MM.1S (cell line): ENCODE data around the gene MAPKAP1.

Source experiments
- DNase-seq: peaks from one replicate; pipeline ENCODE4 v3.0.0-alpha.2; 2015
- H2AFZ ChIP-seq: fragments of 300-600 bp; sonication (generic); 2 replicates; pipeline ENCODE4 v1.6.0; 2016; ENCODE audit warnings: antibody characterized with exemption, low read length
- H3F3A ChIP-seq: fragments of 300-600 bp; sonication (generic); 2 replicates; pipeline ENCODE4 v1.6.1; 2016; ENCODE audit warnings: mild to moderate bottlenecking, antibody characterized with exemption, low read length, moderate library complexity, mixed read lengths; ENCODE audit not compliant: insufficient read depth
- H3K27ac ChIP-seq: fragments of 300-600 bp; sonication (generic); 2 replicates; pipeline ENCODE4 v1.5.1; 2016; ENCODE audit warnings: mild to moderate bottlenecking, low read length
- H3K27me3 ChIP-seq: fragments of 300-600 bp; sonication (generic); replicated peaks from 2 replicates; pipeline ENCODE4 v1.6.0; 2016; ENCODE audit warnings: low read length; ENCODE audit not compliant: insufficient read depth
- H3K36me3 ChIP-seq: fragments of 300-600 bp; sonication (generic); replicated peaks from 2 replicates; pipeline ENCODE4 v1.6.1; 2016; ENCODE audit warnings: mild to moderate bottlenecking, low read length, mixed read lengths; ENCODE audit not compliant: insufficient read depth
- H3K4me1 ChIP-seq: fragments of 300-600 bp; sonication (generic); 2 replicates; pipeline ENCODE4 v1.6.1; 2016; ENCODE audit warnings: low read length, mixed read lengths
- H3K4me2 ChIP-seq: fragments of 300-600 bp; sonication (generic); 2 replicates; pipeline ENCODE4 v1.6.0; 2016; ENCODE audit warnings: low read depth, low read length
- H3K4me3 ChIP-seq: fragments of 300-600 bp; sonication (generic); 2 replicates; pipeline ENCODE4 v1.5.1; 2016; ENCODE audit warnings: low read length, mixed read lengths
- H3K79me2 ChIP-seq: fragments of 300-600 bp; sonication (generic); 2 replicates; pipeline ENCODE4 v1.6.1; 2016; ENCODE audit warnings: mixed run types, low read length, mixed read lengths
- H3K9ac ChIP-seq: fragments of 300-600 bp; sonication (generic); 2 replicates; pipeline ENCODE4 v1.6.1; 2016; ENCODE audit warnings: low read length, mixed read lengths
- H3K9me2 ChIP-seq: fragments of 300-600 bp; sonication (generic); replicated peaks from 2 replicates; pipeline ENCODE4 v1.6.1; 2016; ENCODE audit warnings: mild to moderate bottlenecking, low read length, mixed read lengths; ENCODE audit not compliant: insufficient read depth
- H3K9me3 ChIP-seq: fragments of 300-600 bp; sonication (generic); replicated peaks from 2 replicates; pipeline ENCODE4 v1.6.1; 2016; ENCODE audit warnings: mild to moderate bottlenecking, low read length, mixed read lengths; ENCODE audit not compliant: insufficient read depth
- H4K20me1 ChIP-seq: fragments of 300-600 bp; sonication (generic); 2 replicates; pipeline ENCODE4 v1.6.1; 2016; ENCODE audit warnings: mild to moderate bottlenecking, low read length, moderate library complexity, mixed read lengths; ENCODE audit not compliant: insufficient read depth
- EZH2 ChIP-seq: fragments of 300-600 bp; sonication (generic); optimal IDR thresholded peaks from 2 replicates; pipeline ENCODE3; 2017; ENCODE audit warnings: low read depth, mild to moderate bottlenecking, antibody characterized with exemption, low read length, mixed read lengths
- EZH2phosphoT487 ChIP-seq: fragments of 300-600 bp; sonication (generic); IDR thresholded peaks from 2 replicates; pipeline ENCODE4 v1.6.1; 2018; ENCODE audit warnings: antibody characterized with exemption, low read length
- TF ChIP-seq, protein P1 (sequence below): fragments of 300-600 bp; sonication (generic); IDR thresholded peaks from 2 replicates; pipeline ENCODE4 v1.5.1; 2016; ENCODE audit warnings: antibody characterized with exemption, low read length, mixed read lengths

Gene MAPKAP1

DNA sequence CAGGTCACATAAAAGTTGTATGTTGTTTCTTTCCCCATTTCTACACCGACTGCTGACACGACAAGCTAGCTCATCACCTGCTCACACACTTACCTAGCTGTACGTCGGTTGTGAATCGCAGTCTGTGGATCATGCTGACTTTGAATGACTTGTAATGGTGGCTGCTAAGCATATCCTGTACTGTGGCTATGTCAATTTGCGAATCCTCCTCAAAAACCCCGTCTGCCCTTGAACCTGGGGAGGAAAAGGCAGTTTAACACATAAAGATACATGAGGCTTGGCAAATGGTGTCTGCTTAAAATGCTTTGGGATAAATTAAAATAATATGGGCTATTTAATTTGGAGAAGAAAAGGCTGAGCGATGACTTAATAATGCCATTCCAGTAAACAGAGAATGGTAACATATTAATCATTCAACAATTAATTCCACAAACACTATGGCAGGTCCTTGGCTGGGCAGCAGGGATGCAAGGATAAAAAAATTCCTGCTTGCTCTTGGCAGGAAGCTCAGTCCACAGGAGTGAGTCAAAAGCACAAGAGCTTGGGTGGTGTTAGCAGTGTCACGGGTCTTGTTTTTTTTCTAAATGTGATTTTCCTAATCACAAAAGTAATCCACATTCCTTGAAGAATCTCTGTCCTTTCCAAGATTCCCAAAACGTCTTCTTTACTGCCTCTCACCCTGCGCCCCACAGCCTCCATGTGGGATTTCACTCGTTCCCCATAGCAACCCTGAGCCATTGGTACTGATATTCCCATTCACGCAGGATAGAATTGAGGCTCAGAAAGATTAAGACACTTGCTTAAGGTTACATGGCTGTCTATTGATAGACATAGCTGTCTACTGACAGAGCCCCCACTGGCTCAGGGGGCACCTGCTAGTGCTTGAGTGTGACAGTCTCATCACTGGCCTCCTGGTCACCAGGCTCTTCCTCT, 222.4 kb downstream of the MAPKAP1 start:
- H3K4me1 ChIP-seq, result no peaks in the 10 kb centered on the region
- TF ChIP-seq EZH2phosphoT487 (no peak), EZH2 (no peak)
- TF ChIP-seq, protein P1, sequence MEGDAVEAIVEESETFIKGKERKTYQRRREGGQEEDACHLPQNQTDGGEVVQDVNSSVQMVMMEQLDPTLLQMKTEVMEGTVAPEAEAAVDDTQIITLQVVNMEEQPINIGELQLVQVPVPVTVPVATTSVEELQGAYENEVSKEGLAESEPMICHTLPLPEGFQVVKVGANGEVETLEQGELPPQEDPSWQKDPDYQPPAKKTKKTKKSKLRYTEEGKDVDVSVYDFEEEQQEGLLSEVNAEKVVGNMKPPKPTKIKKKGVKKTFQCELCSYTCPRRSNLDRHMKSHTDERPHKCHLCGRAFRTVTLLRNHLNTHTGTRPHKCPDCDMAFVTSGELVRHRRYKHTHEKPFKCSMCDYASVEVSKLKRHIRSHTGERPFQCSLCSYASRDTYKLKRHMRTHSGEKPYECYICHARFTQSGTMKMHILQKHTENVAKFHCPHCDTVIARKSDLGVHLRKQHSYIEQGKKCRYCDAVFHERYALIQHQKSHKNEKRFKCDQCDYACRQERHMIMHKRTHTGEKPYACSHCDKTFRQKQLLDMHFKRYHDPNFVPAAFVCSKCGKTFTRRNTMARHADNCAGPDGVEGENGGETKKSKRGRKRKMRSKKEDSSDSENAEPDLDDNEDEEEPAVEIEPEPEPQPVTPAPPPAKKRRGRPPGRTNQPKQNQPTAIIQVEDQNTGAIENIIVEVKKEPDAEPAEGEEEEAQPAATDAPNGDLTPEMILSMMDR, result no peak
- no peaks in the 10 kb centered on the region for H3K9me2 ChIP-seq
- no peak overlapping the region for H3K4me2 ChIP-seq
- no peak overlapping the region for H3K27ac ChIP-seq
- no peaks in the 10 kb centered on the region for H3K27me3 ChIP-seq
- H3F3A ChIP-seq, result no peaks in the 10 kb centered on the region
- H3K9ac ChIP-seq, result no peak overlapping the region
- H3K36me3 ChIP-seq, result no peaks in the 10 kb centered on the region
- DNase-seq, result no peak
- H2AFZ ChIP-seq, result no peak overlapping the region
- H4K20me1 ChIP-seq, result no peaks in the 10 kb centered on the region
- H3K79me2 ChIP-seq, result no peaks in the 10 kb centered on the region
- H3K4me3 ChIP-seq, result no peak overlapping the region
- no peaks in the 10 kb centered on the region for H3K9me3 ChIP-seq

DNA sequence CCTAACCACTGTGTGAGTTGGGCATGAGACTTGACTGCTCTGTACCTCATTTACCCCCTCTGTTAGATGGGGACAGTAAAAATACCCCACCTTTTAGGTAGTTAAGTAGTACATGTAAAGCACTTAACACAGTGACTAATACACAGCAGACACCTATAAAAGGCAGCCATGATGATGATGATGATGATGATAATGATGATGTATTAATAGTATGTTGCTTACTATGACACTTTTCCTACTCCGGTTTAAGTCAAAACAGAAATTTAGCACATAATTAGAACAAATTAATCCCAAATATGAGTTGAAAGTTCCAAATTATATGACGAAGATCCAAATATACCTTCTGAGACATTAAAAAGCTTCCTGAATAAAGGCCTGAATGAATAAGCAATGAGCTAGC, 223.3 kb downstream of the MAPKAP1 start:
- H3K9ac ChIP-seq, result no peak overlapping the region
- H3K9me2 ChIP-seq, result no peaks in the 10 kb centered on the region
- DNase-seq, result no peak
- TF ChIP-seq EZH2 (no peak), EZH2phosphoT487 (no peak)
- TF ChIP-seq, protein P1, result no peak
- no peak overlapping the region for H2AFZ ChIP-seq
- H3K4me3 ChIP-seq, result no peak overlapping the region
- no peak overlapping the region for H3K4me2 ChIP-seq
- no peaks in the 10 kb centered on the region for H3K9me3 ChIP-seq
- H3K79me2 ChIP-seq, result no peaks in the 10 kb centered on the region
- H3K27me3 ChIP-seq, result no peaks in the 10 kb centered on the region
- no peaks in the 10 kb centered on the region for H3K36me3 ChIP-seq
- H3K4me1 ChIP-seq, result no peaks in the 10 kb centered on the region
- no peak overlapping the region for H3K27ac ChIP-seq
- no peaks in the 10 kb centered on the region for H3F3A ChIP-seq
- H4K20me1 ChIP-seq, result no peaks in the 10 kb centered on the region

DNA sequence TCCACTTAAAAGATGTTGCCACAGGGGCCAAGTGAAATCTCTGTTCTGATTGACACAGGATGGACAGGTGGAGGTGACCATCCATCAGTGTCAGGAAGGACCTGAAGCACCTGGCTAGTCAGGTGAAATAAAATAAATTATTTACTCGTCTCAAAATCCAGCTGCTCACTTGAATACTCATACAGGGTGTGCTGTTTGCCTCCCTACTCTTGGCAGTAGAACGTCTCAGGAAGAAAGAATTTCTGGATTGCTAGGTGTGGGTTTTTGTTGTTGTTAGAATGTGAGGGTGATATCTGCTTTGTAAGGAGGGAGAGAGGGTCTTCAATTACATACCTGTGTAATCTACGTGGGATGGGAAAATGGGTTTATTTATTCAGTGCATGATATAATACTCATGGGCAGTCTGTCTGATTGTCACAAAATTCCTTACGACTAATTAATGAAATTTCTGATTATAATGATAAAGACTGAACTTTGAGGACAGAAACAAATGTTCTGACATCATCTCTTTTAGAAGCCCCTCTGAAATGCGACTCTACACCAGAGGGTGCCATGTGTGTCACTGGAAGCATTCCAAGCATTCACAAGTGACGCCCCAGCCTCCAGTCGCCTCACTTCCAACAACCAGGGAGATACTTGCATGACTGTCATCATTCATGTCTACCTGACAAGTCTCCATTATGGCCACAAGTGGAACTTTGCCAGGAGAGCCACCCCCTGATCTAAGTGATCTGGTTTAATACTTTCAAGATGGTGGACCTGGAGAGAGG, 227.0 kb downstream of the MAPKAP1 start:
- DNase-seq, result no peak
- H3K27ac ChIP-seq, result no peak overlapping the region
- no peaks in the 10 kb centered on the region for H3K27me3 ChIP-seq
- no peaks in the 10 kb centered on the region for H3K36me3 ChIP-seq
- H3K9me2 ChIP-seq, result no peaks in the 10 kb centered on the region
- TF ChIP-seq EZH2, result no peak
- TF ChIP-seq, protein P1, result no peak
- no peak for TF ChIP-seq EZH2phosphoT487
- H3F3A ChIP-seq, result no peaks in the 10 kb centered on the region
- H3K4me3 ChIP-seq, result no peak overlapping the region
- H3K9me3 ChIP-seq, result no peaks in the 10 kb centered on the region
- H3K4me2 ChIP-seq, result no peak overlapping the region
- no peaks in the 10 kb centered on the region for H3K79me2 ChIP-seq
- no peaks in the 10 kb centered on the region for H3K4me1 ChIP-seq
- no peak overlapping the region for H2AFZ ChIP-seq
- H3K9ac ChIP-seq, result no peak overlapping the region
- H4K20me1 ChIP-seq, result no peaks in the 10 kb centered on the region
